GM18873 (cell line): ENCODE measurements around the gene CCDC43.

Source experiments
- ATAC-seq: cut with Tn5 transposase; IDR thresholded peaks from one replicate; pipeline ENCODE4 v1.9.1; 2021; ENCODE audit warnings: mild to moderate bottlenecking, moderate library complexity, moderate number of reproducible peaks; ENCODE audit not compliant: unreplicated experiment, low FRiP score

The CCDC43 gene

DNA sequence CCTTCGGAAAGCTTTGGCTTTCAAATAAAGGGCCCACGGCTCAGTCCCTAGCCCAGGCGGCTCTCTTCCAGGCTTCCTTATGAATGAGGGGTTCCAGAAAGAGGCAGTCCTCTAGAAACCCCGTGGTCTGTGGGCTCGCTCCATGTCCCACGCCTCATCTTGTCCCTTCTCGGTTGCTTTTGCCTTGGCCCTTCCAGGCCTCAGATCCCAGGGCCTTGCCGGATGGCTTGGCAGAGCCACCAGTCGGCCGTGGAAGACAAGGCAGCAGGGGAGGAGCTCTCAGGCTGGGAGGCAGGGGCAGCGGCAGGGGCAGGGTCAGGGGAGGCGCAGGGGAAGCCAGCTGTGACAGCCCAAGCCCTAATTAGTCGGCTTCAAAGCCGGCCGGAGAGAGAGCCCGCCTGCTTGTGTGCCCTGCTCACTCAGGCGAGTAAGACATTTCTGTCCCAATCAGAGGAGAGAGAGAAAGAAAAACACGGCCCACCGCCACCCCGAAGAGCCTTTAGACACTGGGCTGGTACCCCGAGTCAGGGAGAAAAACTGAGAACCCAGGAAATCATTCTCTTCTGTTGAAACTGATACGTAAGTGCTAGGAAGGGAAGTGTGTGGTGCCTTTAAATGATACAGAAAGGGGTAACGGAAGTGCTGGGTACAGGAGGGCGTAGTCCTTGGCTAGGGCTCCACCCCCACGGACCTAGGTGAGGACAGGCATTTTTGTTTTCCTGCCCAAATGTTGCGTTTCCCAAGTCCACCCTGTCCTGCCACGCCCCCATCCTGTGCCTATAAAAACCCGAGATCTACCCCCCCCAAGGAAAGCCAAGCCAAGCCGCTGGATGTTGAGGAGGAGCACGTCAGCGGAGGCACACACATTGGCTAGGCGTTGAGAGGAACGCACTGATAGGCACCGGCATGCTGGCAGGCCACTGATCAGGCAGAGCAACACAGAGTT, 61.1 kb downstream of the CCDC43 start:
- no peak for ATAC-seq

DNA sequence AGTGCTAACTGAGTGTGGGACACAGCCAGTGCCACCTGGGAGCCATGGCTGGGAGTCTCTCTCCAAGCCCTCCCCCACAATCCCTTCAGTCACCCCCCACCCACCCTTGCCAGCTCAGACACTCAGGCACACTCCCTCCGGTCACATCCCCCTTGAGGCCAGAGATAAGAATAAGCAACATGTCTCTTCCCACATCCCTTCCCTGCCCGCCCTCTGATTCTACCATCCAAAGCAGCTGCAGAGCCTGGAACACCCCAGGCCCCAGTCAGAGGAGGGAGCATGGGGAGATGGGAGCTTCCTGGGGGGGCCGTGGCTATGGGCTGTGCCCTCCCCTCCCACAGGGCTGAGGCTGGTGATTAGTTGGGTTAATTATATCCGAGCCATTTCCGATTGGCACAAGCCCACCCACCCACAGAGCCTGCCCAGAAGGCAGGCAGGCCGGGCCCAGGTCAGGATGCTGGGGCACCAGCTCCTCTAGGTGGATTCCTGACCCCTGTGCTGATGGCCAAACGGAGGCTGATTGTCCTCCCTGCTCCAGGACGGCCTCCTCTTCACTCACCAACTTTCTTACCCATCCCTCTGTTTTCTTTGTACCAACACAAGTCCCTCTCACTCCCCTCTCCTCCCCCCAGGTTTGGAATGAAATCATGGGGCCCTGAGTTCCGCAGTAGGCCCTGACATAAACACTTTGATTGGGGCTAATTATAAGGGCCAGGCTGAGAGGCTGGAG, 61.9 kb downstream of the CCDC43 start:
- ATAC-seq, result no peak
